GM19238 (cell line): ENCODE results near the gene LMNA.

ENCODE experiments used
- DNase-seq: peaks from one replicate; pipeline ENCODE4 v3.0.0; 2011; ENCODE audit warnings: low spot score; ENCODE audit not compliant: insufficient read length

LMNA gene

GRCh38 chr1:156138458-156138867 is 24.0 kb downstream of the LMNA start:
- no peak for DNase-seq

GRCh38 chr1:156140879-156141707 is 26.6 kb downstream of the LMNA start:
- no peak for DNase-seq

GRCh38 chr1:156143765-156144489 is 29.4 kb downstream of the LMNA start:
- DNase-seq = no peak

DNA sequence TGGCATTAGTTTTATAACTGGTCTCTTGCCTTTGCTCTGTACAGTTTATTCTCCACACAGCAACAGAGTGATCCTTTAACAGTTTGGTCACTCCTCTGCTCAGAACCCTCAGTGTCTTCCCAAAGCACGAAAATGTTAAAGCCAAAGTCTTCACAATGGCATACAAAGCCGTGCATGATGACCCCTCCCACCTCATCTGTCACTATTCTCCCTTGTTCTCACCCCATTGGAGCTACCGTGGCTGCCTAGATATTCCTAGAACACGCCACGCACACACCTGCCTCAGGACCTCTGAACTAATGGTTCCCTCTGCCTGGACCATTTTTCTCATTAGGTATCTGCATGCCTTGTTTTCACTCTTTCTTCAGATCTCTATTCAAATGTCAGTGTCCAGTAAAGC is 30.2 kb downstream of the LMNA start:
- DNase-seq = no peak

GRCh38 chr1:156145650-156146019 is 31.1 kb downstream of the LMNA start:
- no peak for DNase-seq

DNA sequence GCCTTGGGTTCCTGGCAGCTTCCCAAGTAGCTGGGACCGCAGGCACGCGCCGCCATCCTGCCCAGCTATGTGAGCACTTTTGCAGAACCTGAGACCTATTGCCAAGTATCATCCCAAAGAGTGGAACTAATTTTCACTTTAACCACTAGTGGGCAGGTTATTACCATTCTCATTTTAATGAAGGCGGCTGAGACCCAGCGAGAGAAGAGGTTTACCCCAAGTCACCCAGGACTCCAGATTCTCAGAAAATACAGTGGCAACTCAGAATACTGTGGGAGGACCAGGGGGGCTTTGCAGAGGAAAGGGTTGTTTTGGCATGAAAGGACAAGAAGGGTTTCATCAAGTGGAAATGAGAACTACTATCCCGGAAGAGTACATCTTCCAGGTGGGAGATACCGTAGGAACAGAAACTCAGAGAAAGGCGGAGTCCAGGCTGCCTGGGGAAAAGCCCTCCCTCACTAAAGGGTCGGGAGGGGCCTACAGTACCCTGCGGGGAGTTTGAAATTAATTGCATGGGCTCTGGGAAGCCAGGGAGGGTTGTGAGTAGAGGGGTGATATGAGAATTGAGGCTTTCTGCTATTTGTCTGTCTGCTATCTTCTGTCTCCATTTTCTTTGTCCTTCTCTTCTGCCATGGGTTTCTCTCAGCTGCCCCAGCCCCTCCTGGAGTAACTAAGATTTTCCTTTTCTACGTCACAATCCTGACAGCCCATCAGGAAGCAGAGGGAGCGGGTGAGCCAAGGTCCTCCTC is 31.7 kb downstream of the LMNA start:
- peak; percentile 67 for DNase-seq

- no peak for DNase-seq
These were observed 32.4 kb downstream of the LMNA start for GRCh38 chr1:156146769-156147405.

GRCh38 chr1:156148216-156148615 is 33.7 kb downstream of the LMNA start:
- no peak for DNase-seq

- DNase-seq = peak; percentile 54
These were observed 35.1 kb downstream of the LMNA start for GRCh38 chr1:156149374-156150332.

DNA sequence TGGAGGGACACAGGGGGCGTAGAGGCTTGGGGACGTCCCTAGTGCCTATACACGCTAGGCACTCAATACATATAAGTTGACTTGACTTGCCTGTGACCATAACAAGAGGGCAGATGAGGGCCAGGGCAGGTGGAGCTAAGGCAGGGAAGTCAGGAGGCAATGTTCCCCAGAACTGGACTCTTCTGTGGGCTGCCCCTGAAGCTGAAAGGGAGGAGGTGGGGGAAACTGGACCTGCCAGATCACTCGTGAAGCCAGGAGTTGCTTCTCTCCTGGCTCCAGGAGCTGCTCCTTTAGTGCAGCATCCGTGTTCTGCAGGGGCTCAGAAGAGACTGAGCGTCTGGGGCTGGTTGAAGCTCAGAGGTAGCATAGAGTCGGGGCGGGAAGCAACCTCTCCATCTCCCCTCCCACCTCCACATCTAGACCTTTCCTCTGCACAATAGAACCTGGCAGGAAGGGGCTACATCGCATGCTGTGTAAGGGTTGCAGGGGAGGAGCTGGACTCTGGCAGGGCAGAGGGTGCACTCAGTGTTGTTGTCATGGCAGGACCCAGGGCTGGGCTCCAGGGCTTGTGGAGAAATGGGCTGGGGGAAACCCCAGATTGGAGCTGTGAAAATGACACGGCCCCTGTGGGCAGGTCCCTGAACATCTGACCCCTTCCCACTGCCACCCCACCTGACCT is 36.0 kb downstream of the LMNA start:
- DNase-seq = no peak

GRCh38 chr1:156151093-156151688 is 36.7 kb downstream of the LMNA start:
- no peak for DNase-seq

GRCh38 chr1:156152628-156153027 is 38.1 kb downstream of the LMNA start:
- no peak for DNase-seq

- DNase-seq = no peak
These were observed 38.9 kb downstream of the LMNA start, which contains the start of gene SEMA4A for GRCh38 chr1:156153362-156153761. Gene SEMA4A (plus strand): TSS chr1:156153585. CDS start chr1:156154579, 994 bp downstream.

GRCh38 chr1:156154317-156154749 is 39.8 kb downstream of the LMNA start:
- DNase-seq = peak; percentile 90

- DNase-seq = no peak
These were observed 41.4 kb downstream of the LMNA start for GRCh38 chr1:156155756-156156510.

DNA sequence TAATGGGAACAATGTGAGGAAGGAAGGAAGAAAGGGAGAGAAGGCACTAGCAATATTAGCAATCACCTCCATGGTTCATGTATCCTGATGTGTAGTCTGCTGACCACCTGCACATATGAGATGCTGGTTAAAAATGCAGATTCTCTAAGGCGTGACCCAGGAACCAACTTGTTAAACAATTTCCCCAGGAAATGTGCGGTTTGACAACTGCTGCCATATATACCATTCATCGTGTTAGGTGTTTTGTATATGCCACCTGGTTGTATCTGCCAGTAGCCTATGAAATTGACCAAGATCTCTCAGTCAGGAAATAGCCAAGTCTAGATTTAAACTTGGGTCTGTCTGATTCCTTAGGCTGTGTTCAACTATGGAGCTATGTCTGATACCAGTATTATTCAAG is 43.0 kb downstream of the LMNA start:
- DNase-seq = no peak

DNA sequence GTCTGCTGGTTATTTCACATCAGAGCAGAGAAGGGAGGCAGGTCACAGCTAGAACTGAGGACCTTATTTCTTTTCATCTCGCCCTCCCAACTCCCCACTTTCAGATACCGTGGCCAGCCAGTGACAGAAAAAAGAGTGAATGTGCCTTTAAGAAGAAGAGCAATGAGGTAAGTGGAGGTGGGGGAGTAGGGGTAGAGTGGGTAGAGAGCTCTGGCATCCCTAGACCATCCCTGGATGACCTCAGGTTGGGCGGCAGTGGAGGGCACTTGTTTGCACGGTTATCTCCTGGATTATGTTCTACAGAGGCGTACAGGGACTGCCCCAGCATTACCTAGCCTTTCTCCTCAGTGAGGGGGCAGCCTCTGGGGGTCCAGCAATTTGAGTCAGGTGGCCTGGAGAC is 43.5 kb downstream of the LMNA start:
- no peak for DNase-seq

- no peak for DNase-seq
These were observed 45.7 kb downstream of the LMNA start for GRCh38 chr1:156160000-156160742.
